HEK293 (cell line): ENCODE measurements around the gene FGF3.

Experiments used
- CTCF ChIA-PET: fragments of 350-600 bp; formaldehyde crosslinking; extraction: SDS; loops from one replicate; lab custom pipeline; 2021; ENCODE audit warnings: antibody characterized with exemption; lab: Yijun Ruan, JAX
- POLR2A ChIA-PET: fragments of 300-600 bp; formaldehyde crosslinking; extraction: SDS; loops from one replicate; lab custom pipeline; 2020; ENCODE audit warnings: antibody characterized with exemption, inconsistent platforms; lab: Yijun Ruan, JAX
- H3K27ac ChIP-seq: fragments of 200-500 bp; sonication (Bioruptor generic); 2 replicates; pipeline ENCODE4 v1.5.1; 2014; ENCODE audit warnings: low read depth, low read length, control low read depth, inconsistent platforms; ENCODE audit errors: extremely low read depth
- H3K36me3 ChIP-seq, 2 experiments: fragments of 200-500 bp in 1 of 2; sonication (Bioruptor generic) in 1 of 2; 1 replicate in 1 of 2; 2 replicates in 1 of 2; pipeline ENCODE4 v1.5.1; 2014 to 2017; ENCODE audit warnings: inconsistent platforms in 2 of 2, low read length in 2 of 2; ENCODE audit not compliant: control insufficient read depth in 2 of 2, insufficient read depth in 1 of 2
- H3K4me1 ChIP-seq: fragments of 200-500 bp; sonication (Bioruptor generic); 2 replicates; pipeline ENCODE4 v1.5.1; 2014; ENCODE audit warnings: mild to moderate bottlenecking, low read length, inconsistent platforms; ENCODE audit not compliant: control insufficient read depth, insufficient read depth
- H3K4me3 ChIP-seq: 2 replicates; pipeline ENCODE4 v1.5.1; 2011; ENCODE audit warnings: low read depth, mild to moderate bottlenecking, control low read depth, low read length, moderate library complexity
- H3K9me3 ChIP-seq: fragments of 200-500 bp; sonication (Bioruptor generic); 2 replicates; pipeline ENCODE4 v1.5.1; 2014; ENCODE audit warnings: low read depth, low read length, inconsistent platforms; ENCODE audit not compliant: control insufficient read depth, insufficient read depth
- MEIS1 ChIP-seq: sonication (generic); formaldehyde crosslinking; IDR thresholded peaks from 2 replicates; pipeline ENCODE4 v1.8.1; 2022; ENCODE audit warnings: missing genetic modification reagents, mild to moderate bottlenecking, borderline replicate concordance
- OSR2 ChIP-seq: fragments of 450-650 bp; formaldehyde crosslinking; IDR thresholded peaks from 2 replicates; pipeline ENCODE4 v1.5.1; 2016; ENCODE audit warnings: missing biosample characterization, missing genetic modification characterization
- PATZ1 ChIP-seq: fragments of 450-650 bp; formaldehyde crosslinking; IDR thresholded peaks from 2 replicates; pipeline ENCODE4 v1.5.1; 2016; ENCODE audit warnings: missing biosample characterization, missing genetic modification characterization
- ZBTB48 ChIP-seq: fragments of 450-650 bp; formaldehyde crosslinking; IDR thresholded peaks from 2 replicates; pipeline ENCODE4 v1.5.1; 2016; ENCODE audit warnings: missing biosample characterization, missing genetic modification characterization
- ZNF133 ChIP-seq: fragments of 450-650 bp; formaldehyde crosslinking; IDR thresholded peaks from 2 replicates; pipeline ENCODE4 v1.5.1; 2016; ENCODE audit warnings: missing biosample characterization, missing genetic modification characterization
- ZNF138 ChIP-seq: fragments of 450-650 bp; formaldehyde crosslinking; IDR thresholded peaks from 2 replicates; pipeline ENCODE4 v1.5.1; 2016; ENCODE audit warnings: missing biosample characterization, missing genetic modification characterization, borderline replicate concordance
- ZNF248 ChIP-seq: fragments of 450-650 bp; formaldehyde crosslinking; IDR thresholded peaks from 2 replicates; pipeline ENCODE4 v1.5.1; 2017; ENCODE audit warnings: missing biosample characterization, missing genetic modification characterization
- ZNF354C ChIP-seq: fragments of 450-650 bp; formaldehyde crosslinking; IDR thresholded peaks from 2 replicates; pipeline ENCODE4 v1.5.1; 2016; ENCODE audit warnings: missing biosample characterization, missing genetic modification characterization, low read depth, borderline replicate concordance
- ZNF473 ChIP-seq: fragments of 450-650 bp; formaldehyde crosslinking; IDR thresholded peaks from 2 replicates; pipeline ENCODE4 v1.5.1; 2017; ENCODE audit warnings: missing biosample characterization, missing genetic modification characterization
- ZNF48 ChIP-seq: fragments of 450-650 bp; formaldehyde crosslinking; IDR thresholded peaks from 2 replicates; pipeline ENCODE4 v1.5.1; 2016; ENCODE audit warnings: missing biosample characterization, missing genetic modification characterization
- ZNF600 ChIP-seq: fragments of 450-650 bp; formaldehyde crosslinking; IDR thresholded peaks from 2 replicates; pipeline ENCODE4 v1.5.1; 2016; ENCODE audit warnings: missing biosample characterization, missing genetic modification characterization
- ZNF830 ChIP-seq: fragments of 450-650 bp; IDR thresholded peaks from 2 replicates; pipeline ENCODE4 v1.5.0; 2018; ENCODE audit warnings: missing biosample characterization, missing genetic modification characterization, low read depth, mild to moderate bottlenecking, moderate library complexity
- TF ChIP-seq, protein P1 (sequence below): fragments of 450-650 bp; formaldehyde crosslinking; IDR thresholded peaks from 2 replicates; pipeline ENCODE4 v1.5.1; 2017; ENCODE audit warnings: missing biosample characterization, missing genetic modification characterization
- TF ChIP-seq, protein P2 (sequence below): fragments of 450-650 bp; formaldehyde crosslinking; IDR thresholded peaks from 2 replicates; pipeline ENCODE4 v1.5.1; 2016; ENCODE audit warnings: missing biosample characterization, missing genetic modification characterization, borderline replicate concordance

FGF3 gene

GRCh38 chr11:69863544-69864200 lies 44.5 kb upstream of the FGF3 start:
- Histone ChIP-seq H3K36me3 (no peaks in the 10 kb centered on the region), H3K4me3 (no peak overlapping the region), H3K27ac (no peak overlapping the region), H3K9me3 (no peaks in the 10 kb centered on the region), H3K4me1 (no peaks in the 10 kb centered on the region)
- ChIA-PET CTCF (interaction anchor here (0.5 to 0.6 kb wide), 3 partner anchors 18 to 893 kb away, joined by 3 to 4 read pairs (median 3); no protein-coding TSS in a partner anchor), POLR2A (no interaction called here)
- TF ChIP-seq ZNF48: no peak
- TF ChIP-seq ZNF830 (tag by site-specific recombination): no peak
- TF ChIP-seq ZNF473 (tag by site-specific recombination): no peak
- no peak for TF ChIP-seq ZNF133 (tag by site-specific recombination)
- TF ChIP-seq, protein P1, sequence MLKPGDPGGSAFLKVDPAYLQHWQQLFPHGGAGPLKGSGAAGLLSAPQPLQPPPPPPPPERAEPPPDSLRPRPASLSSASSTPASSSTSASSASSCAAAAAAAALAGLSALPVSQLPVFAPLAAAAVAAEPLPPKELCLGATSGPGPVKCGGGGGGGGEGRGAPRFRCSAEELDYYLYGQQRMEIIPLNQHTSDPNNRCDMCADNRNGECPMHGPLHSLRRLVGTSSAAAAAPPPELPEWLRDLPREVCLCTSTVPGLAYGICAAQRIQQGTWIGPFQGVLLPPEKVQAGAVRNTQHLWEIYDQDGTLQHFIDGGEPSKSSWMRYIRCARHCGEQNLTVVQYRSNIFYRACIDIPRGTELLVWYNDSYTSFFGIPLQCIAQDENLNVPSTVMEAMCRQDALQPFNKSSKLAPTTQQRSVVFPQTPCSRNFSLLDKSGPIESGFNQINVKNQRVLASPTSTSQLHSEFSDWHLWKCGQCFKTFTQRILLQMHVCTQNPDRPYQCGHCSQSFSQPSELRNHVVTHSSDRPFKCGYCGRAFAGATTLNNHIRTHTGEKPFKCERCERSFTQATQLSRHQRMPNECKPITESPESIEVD (tag by site-specific recombination): no peak

DNA sequence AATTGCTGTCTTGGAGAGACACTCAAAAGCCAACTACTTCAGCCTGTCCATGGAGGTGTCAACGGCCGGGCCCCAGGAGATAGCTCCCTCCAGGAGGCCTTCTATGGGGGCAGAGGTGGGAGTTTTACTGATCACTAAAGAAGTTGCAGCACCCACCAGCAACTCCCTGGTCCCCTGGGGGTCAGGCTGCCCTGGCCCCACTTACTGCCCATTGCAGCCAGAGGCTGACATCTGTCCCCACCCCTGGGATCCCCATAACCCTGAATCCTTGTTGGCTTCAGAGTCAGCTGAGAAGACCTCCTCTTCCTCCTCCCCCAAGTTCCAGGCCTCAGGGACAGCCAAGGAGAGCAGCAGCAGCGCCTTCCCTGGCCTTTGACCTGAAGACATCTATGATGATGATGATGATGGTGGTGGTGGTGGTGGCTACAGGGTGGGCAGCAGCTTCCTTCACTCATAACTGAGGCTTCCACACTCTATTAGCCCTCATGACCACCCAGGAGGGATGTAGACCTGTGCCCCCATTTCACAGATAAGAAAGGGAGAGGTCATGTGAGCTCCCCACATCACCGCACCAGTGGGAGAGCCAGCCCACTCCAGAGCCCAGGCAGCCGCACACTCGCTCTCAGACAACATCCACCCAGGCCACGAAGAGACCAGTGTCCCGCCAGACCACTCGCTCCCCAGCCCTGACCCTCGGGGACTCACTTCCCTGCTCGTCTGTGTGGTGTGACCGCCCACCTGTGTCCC lies 43.8 kb upstream of the FGF3 start:
- Histone ChIP-seq H3K36me3 (no peaks in the 10 kb centered on the region), H3K4me1 (no peaks in the 10 kb centered on the region), H3K4me3 (no peak overlapping the region)
- POLR2A ChIA-PET: no interaction called here
- no peak for TF ChIP-seq PATZ1 (tag by site-specific recombination)
- no peak for TF ChIP-seq OSR2 (tag by site-specific recombination)
- TF ChIP-seq ZNF354C (tag by site-specific recombination): no peak
- TF ChIP-seq ZNF138 (tag by site-specific recombination): no peak
- TF ChIP-seq, protein P2, sequence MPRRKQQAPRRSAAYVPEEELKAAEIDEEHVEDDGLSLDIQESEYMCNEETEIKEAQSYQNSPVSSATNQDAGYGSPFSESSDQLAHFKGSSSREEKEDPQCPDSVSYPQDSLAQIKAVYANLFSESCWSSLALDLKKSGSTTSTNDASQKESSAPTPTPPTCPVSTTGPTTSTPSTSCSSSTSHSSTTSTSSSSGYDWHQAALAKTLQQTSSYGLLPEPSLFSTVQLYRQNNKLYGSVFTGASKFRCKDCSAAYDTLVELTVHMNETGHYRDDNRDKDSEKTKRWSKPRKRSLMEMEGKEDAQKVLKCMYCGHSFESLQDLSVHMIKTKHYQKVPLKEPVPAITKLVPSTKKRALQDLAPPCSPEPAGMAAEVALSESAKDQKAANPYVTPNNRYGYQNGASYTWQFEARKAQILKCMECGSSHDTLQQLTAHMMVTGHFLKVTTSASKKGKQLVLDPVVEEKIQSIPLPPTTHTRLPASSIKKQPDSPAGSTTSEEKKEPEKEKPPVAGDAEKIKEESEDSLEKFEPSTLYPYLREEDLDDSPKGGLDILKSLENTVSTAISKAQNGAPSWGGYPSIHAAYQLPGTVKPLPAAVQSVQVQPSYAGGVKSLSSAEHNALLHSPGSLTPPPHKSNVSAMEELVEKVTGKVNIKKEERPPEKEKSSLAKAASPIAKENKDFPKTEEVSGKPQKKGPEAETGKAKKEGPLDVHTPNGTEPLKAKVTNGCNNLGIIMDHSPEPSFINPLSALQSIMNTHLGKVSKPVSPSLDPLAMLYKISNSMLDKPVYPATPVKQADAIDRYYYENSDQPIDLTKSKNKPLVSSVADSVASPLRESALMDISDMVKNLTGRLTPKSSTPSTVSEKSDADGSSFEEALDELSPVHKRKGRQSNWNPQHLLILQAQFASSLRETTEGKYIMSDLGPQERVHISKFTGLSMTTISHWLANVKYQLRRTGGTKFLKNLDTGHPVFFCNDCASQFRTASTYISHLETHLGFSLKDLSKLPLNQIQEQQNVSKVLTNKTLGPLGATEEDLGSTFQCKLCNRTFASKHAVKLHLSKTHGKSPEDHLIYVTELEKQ (tag by site-specific recombination): no peak
- no peak for TF ChIP-seq MEIS1 (CRISPR knock-in tag)
- TF ChIP-seq ZNF600: no peak
- TF ChIP-seq, protein P1 (tag by site-specific recombination): no peak
- no peak for TF ChIP-seq ZNF248
- TF ChIP-seq ZBTB48: no peak
- TF ChIP-seq, all 188 proteins: peak for 0
- no peaks in the 10 kb centered on the region for H3K9me3 ChIP-seq
- H3K27ac ChIP-seq: no peak overlapping the region
- CTCF ChIA-PET: interaction anchor here (0.6 kb wide), 2 partner anchors 24 to 892 kb away, joined by 3 to 4 read pairs; no protein-coding TSS in a partner anchor
